Measurements from ENCODE around the gene UNC13B.

UNC13B gene

DNA sequence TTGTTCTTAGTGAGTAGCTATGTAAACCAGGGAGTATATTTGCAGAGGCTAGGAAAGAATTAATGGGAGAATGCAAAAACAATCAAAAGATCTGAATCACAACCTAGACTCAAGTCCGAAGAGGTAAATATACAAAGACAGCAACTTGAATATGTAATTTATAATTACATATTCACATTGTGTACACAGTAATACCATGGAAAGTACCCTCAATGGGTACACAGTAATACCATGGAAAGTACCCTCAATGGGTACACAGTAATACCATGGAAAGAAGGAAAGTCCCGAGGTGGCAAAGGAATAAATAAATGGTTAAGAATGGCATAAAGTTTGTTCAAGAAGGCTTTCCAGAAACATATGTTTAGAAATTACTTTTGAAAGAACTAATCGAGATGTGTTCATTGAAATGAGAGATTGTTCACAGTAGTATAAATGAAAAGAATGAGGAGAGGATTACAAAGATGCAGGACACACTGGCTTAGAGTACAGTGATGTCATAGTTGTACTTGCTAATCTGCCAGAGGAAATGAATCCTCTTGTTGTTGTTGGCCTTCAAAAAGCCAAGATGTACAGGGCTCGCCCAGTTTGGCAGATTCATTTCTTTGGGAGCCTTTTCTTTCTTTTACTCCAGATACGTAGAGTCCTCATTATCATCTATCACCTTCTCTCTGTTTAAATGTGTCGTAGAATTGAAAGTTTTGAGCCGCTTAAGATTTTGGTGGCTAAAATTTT is 116.0 kb downstream of the UNC13B start:
- no peak for DNase-seq (ENCODE audit: low read depth)

DNA sequence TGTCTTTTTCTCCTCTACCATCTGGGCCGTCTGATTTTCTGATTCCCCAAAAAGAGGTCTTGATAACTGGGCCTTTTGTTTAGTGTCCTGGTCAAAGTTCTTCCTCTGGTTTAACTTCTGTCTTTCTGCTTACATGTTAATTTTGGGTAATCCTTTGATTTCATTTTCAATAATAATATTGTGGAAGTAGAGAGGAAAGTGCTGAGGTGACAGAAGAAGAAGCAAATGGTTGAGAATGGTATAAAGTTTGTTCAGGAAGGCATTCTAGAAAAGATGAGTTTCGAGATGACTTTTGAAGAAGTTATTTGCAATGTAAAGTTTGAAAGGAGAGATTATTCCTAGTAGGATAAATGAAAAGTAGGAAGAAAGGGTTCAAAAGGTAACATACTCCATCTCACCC is 118.1 kb downstream of the UNC13B start:
- DNase-seq (ENCODE audit: low read depth) = no peak

DNA sequence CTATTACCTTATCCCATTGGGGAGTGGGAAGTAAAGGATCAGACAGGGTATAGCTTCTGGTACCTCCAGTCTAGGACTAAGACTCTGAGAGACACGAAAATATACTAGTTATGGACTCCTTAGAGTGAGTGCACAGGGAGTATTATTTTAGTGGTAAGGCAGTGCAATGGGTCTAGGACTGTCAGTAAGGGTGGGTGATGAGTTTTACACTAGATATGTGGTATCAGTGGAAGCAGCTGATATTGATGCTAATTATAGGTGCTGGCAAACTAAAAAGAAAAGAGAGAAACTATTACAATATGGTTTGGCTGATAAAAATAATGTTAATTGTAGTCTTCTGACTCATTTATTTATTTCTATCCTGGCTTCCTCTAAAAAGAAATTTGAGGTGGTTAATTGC is 118.6 kb downstream of the UNC13B start:
- DNase-seq (ENCODE audit: low read depth) = no peak

DNA sequence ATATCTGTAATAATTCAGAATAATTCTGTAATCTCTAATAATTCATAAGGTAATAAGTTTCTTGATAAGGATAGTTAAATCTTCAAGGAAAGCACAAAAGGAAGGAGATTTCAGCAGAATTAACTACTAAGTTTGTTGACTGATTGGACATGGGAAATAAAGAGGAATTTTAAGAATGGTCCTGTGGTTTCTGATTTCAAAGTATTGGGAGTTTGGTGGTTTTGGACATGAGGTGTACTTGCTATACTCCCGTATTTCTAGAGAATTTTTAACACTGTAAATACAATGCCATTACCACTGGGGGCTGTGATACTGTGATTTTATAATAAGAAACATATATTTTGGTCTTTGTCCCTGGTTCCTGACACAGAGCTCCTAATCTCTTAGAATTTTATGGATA is 123.9 kb downstream of the UNC13B start:
- DNase-seq (ENCODE audit: low read depth) = no peak

DNA sequence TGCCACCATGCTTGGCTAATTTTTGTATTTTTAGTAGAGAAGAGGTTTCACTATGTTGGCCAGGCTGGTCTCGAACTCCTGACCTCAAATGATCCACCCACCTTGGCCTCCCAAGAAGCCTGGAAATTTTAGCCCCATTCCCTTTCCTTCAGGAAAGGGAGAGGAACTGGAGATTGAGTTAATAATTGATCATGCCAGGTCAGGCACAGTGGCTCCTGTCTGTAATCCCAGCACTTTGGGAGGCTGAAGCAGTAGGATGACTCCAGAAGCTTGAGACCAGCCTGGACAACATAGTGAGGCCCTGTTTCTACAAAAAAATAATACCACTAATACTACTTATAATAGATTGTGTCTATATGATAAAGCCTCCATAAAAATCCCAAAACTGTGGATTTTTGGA is 124.6 kb downstream of the UNC13B start:
- DNase-seq (ENCODE audit: low read depth) = no peak

DNA sequence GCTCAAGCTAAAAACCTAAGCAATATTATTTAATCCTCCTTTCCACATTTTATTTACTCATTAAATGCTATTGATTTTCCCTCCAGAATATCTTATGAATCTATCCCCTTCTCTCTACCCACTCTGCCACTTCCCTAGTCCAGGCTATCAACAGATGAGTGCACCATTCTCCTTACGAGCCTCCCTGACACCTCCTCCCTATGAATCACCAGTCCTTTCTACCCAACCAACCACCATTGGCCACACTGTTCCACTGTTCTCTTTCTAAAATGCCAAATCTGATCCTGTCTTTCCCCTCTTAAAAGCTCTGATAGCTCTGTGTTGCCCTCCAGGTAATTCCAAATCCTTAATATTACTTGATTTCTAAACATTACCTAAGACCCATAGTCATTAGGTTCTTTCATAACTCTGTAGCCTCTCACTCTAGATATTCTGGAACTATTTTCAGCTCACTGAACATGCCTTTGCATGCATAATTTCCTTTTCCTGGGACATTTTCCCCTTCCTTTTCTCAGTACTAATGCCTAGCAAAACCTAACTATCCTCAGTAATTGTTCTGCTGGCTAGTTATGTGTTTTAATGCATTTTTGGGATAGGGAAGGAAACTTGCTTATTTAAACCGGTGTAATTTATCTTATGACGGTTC is 126.3 kb downstream of the UNC13B start:
- no peak for DNase-seq (ENCODE audit: low read depth)

DNA sequence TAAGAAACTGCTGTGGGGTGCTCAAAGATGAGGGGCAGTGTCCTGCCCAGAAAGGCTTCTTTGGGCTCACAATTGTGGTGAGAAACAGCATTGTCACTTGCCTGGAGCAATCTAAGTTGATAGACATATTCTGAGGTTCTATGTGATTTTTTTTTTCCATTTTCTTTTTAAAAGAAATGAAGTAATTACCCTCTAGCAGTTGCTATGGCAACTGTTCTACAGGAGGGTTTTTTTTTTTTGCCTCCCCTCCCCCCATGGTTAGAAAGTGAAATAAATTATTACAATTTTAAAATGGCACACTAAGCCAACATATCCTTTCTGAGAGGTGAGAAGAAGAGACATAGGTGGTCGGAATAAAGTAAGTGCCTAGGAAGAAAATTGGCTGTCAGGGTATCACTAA is 127.0 kb downstream of the UNC13B start:
- no peak for DNase-seq (ENCODE audit: low read depth)

DNA sequence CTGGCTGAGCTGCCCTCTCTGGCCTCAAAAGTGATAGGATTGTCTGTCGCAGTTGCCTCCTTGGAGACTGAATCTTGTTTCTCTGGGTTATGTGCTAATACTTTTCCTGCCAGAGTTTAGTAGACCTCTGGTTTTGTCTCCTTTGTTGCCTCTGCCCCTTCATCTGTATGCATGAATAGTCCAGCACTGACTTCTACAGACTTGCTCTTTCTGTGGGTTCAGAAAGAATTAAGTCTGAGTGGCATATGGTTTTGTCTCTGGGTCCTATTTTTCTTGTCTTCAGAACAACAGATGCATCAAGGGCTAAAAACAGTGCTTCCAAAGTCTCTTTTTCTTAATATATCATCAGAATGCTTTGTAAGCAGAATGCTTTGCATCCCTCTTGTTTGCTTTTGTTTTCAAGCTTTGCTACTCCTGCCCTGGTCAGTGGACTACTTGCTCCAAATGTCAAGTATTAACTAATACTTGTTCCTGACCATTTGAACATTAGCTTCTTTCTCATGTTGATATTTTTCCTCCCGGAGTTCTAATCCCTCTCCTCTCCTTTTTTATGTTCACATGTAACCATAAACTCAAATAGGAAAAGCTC is 131.7 kb downstream of the UNC13B start:
- no peak for DNase-seq (ENCODE audit: low read depth)

DNA sequence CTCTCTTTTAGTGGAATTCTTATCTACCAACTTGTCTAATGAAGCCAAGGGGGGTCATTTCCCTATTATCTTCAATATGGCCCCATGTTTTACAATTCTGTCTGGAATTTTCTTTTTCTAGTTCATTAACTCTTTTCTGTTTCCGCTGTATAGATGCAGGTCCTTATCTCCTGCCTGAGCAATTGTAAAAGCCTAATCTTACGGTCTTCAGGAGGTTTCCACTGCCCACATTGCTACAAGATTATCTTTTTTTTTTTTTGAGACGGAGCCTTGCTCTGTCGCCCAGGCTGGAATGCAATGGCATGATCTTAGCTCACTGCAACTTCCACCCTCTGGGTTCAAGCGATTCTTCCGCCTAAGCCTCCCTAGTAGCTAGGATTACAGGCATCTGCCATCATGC is 132.3 kb downstream of the UNC13B start:
- no peak for DNase-seq (ENCODE audit: low read depth)

DNA sequence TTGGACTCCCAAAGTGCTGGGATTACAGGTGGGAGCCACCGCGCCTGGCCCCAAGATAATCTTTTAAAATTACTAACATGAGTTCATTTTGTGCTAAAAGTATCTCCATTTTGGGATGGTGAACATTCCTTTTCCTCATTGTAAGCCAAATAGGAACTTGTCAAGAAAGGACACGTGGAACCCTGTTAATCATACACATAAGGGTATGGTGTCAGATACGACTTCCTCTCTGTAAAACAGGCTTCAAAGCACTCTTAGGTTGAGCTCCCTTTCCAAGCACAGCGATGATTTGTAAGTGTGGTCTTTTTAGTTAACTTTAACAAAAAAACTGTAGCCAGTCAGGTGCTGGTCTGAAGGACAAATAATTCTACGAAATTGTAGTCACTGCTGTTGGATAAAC is 132.7 kb downstream of the UNC13B start:
- DNase-seq (ENCODE audit: low read depth) = no peak

DNA sequence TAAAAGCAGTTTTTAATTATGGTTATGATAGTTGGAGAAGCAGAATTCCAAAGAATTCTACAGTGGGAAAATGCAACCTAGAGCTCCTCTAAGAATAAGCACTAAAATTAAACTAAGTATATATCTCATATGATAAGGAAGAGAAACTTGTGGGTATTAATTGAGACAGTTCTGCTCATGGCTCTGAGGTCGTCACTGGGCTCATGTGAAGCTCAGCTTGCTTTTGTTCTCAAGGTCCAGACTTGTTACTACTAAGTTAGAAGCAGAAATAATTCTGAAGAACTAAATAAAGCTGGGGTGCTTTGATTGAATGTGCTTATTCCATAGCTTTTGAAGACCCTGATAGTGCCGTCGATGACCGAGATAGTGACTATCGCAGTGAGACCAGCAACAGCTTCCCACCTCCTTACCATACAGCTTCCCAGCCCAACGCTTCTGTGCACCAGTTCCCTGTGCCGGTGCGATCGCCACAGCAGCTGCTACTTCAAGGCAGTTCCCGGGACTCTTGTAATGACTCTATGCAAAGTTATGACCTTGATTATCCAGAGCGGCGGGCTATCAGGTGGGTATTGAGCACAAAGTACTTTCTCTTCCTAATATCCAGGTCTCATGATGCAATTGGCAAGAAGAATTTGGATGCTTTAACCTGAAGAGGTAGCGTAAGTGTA is 133.7 kb downstream of the UNC13B start:
- no peak for DNase-seq (ENCODE audit: low read depth)

DNA sequence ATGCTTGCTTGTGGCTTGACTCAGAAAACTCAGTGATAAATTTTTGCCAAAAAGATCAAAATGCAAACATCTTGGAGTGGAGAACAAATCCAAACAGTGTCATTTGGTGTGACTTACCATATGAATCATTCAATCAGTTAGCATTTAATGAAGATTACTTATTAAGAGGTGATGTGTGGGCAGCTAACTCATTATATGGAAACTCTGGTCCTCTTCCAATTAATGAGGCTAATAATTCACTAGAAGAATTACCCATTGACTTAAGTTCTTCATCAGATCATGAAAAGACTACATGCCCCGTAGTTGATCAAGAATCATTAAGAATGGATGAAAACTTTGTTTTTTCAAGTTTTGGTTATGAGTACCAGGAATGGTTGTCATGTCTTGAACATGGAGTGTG is 141.8 kb downstream of the UNC13B start:
- no peak for DNase-seq (ENCODE audit: low read depth)

DNA sequence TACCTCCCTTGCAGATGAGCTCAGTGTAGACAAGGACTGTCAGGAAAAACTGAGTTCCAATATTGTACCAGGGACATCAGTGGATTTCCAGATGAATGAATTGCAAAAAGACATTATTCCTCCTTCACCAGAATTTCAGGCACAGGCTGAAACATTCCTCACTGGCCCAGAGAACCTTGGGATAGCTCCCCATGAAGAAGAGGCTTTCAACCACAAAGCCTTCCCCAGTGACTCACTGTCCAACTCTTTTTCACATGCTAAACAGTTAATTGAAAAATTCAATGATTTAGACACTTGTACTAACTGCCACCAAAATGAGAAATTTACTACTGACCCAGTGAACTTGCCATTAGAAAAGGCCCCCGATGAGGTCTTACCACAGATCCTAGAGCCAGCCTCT is 144.5 kb downstream of the UNC13B start:
- no peak for DNase-seq (ENCODE audit: low read depth)

DNA sequence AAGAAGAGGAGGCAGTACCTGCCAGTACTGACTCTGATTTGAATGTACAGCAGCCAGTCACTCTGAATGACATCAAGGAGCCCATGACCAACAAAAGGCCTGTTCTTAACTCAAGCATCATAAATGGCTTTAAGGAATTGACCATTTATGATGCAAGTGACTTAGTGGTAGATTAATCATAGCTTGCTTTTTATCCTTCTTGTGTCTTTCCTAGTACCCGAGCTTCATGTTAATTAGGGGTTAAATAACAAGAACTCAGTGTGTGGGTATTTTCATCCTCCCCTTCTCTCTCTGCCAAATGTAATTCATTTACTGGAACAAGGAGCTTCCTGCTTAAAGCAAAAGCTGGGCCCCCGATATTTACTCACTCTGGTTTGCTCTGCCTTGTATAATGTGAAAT is 146.5 kb downstream of the UNC13B start:
- no peak for DNase-seq (ENCODE audit: low read depth)

DNA sequence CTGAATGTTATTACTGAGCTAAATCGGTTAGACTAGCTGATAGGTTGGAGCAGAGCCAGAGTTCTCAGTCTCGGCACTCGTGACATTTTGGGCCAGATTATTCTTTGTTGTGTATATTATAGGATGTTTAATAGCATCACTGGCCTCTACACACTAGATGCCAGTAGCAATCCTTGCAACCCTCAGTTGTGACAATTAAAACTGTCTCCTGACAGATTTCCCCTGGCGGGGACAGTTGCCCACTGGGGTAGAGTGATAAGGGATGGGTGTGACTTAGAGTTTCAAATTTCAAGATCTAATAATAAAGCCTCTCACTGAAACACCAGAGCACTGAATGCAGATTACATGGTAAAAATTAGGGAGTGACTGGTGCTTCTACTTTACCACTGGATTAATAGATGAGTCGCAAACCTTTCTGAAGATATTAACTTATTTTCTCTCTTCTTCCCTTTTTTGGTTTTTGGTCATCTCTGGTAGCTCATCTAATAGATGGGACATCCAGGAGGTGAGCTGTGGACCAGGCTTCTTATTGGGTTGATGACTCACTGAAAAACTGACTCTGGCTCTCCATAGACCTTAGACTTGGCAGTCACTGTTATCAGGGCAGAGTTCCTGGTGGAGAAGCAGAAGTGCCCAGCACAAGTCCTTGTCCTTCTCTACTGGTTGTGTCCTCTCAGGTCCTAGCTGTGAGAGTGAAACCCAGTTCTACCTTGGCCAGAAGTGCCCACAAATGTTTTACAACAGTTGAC is 150.3 kb downstream of the UNC13B start:
- no peak for DNase-seq (ENCODE audit: low read depth)

DNA sequence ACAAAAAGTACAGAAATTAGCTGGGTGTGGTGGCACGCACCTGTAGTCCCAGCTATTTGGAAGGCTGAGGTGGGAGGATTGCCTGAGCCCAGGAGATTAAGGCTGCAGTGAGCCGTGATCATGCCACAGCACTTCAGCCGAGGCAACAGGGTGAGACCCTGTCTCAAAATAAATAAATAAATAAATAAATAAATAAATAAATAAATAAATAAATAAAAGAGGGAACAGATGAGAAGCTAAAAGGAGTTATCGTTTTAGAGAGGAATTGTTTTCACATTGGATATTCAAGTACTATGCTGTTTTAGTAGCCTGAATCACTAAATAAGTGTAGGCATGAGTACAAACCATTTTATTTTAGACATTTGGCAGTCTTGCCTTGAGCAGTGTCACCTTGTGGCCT is 151.7 kb downstream of the UNC13B start:
- no peak for DNase-seq (ENCODE audit: low read depth)

DNA sequence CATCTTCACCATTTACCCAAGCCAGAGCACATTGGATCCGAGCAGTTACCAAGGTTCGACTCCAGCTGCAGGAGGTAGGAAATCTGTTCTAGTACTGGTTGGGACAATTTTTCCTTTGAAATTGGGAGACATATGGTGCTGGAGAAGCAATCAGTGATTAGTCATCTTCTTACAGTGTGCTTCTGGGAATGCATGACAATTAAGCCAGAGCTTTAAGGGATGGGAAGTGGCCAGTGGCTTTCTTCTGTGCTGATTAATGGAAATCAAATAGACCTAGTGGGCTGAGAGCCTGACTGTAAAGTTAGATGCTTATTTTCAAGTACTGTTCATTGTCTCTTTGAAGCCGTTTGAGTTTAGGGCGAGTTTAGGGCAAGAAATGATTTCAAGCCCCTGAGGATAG is 152.1 kb downstream of the UNC13B start:
- no peak for DNase-seq (ENCODE audit: low read depth)

DNA sequence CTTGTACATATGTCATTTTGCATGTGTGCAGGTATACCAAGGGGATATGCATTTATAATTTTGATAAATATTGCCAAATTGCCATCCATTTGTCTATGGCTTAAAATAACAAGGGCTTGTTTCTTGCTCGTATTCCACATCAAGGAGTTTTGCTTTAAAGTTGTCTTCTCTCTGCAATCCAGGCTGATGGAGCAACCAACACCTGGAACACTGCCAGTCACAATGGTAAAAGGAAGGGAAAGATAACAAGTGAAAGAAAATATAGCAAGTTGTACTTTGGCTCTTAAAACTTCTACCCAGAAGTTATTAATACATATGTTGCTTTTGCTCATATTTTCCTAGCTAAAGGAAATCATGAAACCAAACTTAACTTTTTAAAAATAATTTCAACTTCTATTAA is 156.9 kb downstream of the UNC13B start:
- DNase-seq (ENCODE audit: low read depth) = no peak

DNA sequence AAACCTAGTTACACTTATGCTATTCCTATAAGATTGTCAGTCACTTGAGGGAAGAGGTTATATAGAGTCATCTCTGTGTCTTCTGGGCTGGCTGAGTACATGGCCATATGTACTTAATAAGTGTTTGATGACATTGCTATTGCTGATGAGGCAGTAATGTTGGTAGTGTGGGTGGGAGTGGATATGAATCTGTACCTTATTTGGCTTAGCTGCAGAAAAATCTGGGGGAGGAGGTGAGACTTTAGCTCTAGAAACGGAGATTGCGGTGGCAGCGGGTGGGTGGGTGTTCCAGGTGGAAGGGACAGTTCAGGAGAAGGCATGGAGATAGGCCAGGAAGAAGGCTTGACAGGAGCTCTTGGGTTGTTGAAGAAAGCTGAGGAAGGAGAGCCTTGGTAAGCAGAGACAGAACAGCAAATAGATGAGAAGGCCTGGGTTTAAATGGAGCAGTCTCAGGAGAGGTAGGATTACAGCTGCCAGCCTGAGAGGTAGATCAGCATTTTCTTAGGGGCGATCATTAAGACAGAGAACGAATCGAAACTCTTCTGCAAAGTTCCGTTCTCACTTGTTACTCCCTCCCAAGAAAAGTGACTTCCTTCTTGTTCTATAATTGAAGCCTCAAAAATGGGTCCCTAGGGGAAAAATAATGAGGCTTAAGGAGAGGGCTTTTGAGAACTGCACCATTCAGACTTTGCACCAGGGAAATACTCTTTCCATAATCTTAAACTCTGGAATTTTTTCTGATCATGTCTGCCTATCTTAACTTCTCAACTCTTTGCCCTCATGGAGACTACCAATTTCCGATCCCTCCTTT is 160.5 kb downstream of the UNC13B start:
- no peak for DNase-seq (ENCODE audit: low read depth)

DNA sequence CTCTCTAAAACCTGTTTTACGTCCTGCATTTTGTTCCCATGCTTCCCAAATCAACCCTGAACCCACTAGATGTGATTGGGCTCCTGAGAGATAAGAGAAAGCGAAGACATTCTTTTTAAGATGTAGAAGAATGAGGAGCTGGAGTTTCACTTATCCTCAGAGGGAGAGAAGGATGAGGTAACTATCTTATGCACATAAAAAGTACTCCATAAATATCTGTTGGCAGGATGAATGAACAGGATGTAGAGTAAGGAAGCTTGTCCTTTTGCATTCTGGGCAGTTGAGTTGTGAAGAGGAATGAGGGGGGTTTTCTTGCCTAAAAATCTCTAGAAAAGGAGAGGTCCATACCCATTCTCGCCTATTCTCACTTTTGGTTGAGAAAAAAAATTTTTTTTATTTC is 163.2 kb downstream of the UNC13B start:
- DNase-seq (ENCODE audit: low read depth) = no peak

DNA sequence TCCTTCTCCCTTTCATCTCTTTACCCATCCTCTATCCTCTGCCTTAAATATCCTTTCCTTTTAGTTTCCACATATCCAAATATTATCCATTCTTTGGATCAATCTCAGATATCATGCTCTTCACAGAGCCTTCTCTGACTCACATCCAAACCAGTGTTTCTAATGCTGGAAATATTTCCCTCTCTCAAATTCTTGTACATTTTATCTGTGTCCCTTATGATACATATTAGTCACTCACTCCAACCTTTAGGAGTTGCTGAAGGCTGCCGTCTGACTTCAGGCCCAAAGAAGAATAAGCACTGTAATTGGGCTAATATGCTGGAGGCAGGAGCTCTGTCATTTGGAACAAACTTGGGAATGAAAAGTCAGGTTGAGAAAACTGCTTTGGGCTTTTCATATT is 171.7 kb downstream of the UNC13B start:
- no peak for DNase-seq (ENCODE audit: low read depth)

DNA sequence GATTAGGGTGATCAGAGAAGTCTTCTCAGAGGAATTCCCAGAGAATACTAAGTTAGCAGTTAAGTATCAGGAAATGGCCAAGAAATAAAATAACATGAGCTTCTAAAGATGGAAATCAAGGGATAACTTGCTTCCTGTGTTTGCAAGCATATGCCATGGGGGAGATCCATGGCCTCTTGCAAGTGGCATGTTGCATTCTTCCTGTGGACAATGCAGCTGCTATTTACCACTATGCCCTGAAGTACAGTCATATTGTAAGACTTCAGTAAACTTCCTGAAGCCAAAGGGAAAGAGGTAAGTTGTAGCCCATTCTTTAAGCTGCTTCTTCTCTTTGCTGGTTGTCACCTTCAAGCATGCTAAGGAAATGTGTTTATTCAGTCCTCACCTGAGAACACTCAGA is 173.4 kb downstream of the UNC13B start:
- DNase-seq (ENCODE audit: low read depth) = no peak
